Forelimb muscle (tissue), 1 donor: Measurements from ENCODE around the gene XPOT. TPM values are rescaled to one million over a fixed set of nuclear protein-coding genes. Genes with fewer than 3 reads are reported as not detected.

Experiments used
- DNase-seq: peaks from one replicate; pipeline ENCODE4 v3.0.0-alpha.2; 2013; ENCODE audit warnings: low read depth
- polyA plus RNA-seq: library from polyadenylated mRNA; unstranded; fragments of 120-200 nt; gene quantifications from one replicate; pipeline ENCODE4 v1.2.1, GENCODE V29; 2013; ENCODE audit not compliant: insufficient read length

Gene XPOT
- polyA plus RNA-seq, 1 donor: 34.4 TPM

DNA sequence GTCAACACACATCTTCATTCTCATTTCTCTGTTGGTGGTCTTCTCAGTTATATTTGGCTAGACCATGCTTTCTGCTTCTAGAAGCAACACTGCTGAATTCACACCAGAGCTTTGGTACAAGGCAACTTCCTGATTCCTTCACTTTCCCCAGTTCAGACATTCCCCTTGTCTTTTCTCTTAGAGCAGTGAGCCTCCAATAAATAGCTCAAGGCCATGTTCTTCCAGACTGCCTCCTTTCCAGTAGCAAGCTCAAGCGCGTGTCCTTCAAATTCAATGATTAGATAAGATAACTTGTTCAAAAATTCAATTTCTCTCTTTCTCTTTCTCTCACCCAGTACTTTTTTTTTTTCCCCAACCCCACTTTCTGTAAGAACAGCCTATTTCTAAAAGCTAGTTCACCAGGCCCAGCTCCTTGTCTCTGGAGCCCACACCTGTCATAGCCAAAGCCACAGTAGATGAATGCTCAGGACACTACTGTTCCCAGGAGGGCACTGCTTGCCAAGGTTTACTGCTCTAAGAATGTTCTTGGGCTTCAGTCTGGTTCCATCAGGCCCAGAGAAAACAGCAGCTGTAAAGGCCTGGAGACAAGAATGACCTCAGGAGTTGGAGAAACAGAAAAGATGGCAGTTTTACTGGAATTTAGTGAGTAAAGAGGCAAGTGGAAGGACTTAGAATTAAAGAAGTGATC lies 65.4 kb downstream of the XPOT start:
- DNase-seq: no peak

DNA sequence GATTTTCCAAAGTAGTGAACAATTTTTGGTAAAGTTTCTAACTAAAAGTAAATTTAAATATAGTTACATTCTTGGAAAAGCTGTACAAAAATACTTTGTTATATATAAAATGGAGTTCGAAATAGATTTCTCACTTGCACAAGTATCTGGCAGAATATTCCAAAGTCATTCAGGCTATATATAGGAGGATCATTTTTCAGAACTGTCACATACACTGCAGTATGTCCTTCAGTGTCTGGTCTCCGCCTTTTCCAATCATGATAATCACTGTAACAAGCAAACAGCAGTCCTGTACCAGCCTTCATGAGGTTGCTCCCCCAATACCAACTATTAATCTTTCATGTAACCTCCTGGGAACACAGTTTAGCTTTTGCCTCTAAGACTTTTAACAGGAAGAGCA lies 66.3 kb downstream of the XPOT start:
- DNase-seq: no peak

DNA sequence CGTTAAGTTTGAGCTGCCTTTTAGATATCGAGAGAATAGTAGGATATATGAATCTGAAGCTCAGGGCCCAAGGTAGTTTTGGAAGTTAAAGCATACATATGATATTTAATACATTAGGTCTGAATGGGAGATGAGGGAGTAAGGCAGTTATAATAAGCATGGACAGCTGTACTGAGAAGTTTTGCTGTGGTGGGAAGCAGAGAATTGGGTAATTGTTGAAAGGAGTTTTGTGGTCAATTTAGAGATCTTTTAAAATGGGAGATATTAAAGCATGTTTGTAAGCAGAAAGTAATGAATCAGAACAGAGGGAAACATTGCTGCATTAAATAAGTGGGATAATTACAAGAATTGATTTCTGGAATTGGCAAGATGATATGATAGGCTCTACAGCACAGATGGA lies 69.0 kb downstream of the XPOT start:
- no peak for DNase-seq

DNA sequence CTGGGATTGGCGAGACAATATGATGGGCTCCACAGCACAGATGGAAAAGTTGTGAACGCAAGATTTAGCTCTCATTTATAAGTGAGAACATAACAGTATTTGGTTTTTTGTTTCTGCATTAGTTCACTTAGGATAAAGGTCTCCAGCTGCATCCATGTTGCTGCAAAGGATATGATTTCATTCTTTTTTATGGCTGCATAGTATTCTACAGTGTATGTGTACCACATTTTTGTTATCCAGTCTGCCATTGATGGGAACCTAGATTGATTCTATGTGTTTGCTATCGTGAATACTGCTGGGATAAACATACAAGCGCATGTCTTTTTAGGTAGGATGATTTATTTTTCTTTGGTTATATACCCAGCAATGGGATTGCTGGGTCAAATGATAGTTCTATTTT lies 71.3 kb downstream of the XPOT start:
- DNase-seq: no peak

DNA sequence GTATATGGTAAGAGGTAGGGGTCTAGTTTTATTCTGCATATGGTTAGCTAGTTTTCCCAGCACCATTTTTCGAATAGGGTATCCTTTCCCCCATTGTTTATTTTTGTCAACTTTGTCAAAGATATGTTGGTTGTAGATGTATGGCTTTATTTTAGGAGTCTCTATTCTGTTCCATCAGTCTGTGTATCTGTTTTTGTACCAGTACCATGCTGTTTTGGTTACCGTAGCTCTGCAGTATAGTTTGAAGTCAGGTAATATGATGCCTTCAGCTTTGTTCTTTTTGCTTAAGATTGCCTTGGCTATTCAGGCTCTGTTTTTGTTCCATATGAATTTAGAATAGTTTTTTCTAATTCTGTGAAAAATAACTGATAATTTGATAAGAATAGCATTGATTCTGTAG lies 72.7 kb downstream of the XPOT start:
- no peak for DNase-seq

DNA sequence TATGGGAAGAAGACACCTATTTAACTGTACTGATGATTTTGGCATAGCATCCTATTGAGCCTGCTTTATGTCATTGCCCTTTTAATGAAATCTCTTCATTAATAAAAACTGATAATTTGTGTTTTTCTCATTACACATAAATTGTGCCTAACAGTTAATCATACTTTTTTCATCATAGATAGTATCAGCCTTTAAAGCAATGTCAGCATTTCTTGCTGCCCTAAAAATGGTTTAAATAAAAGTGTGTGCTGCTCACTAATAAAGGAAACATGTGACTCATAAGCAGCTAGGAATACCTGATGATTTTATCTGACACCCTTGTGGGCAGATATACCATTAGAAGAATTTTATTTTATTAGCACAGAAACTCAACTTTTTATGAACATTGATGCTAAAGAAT lies 74.5 kb downstream of the XPOT start:
- no peak for DNase-seq

DNA sequence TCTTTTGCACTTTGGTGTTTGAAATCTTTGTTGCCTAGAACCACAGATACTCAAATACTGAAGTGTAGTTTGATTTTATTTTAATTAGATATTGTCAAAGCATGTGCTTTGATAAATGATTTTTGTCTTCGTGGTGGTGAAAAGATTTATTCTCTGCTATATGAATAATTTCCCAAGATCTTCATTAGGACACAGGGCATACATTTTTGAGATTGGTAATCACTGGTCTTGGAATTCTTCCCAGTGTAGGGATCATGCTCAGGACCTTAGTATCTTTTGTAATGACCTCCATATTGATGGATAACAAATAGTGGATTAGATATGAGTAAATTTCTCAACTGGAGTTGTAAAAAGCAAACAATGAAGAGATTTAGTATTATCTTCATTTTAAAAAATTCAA lies 76.0 kb downstream of the XPOT start:
- DNase-seq: no peak

DNA sequence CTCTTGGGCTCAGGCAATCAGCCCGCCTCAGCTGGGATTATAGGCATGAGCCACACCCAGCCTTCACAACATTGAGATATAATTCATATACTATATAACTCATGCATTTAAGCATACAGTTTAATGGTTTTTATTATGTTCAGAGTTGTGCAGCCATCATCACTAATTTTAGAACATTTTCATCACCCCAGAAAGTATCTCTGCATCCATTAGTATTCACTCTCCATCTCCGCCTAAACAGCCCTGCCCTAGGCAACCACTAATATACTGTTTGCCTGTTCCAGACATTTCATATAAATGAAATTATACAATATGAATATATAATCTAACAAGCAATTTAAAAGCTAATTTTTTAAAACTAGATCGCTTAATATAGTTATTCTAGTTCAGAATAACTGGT lies 82.5 kb downstream of the XPOT start:
- no peak for DNase-seq

DNA sequence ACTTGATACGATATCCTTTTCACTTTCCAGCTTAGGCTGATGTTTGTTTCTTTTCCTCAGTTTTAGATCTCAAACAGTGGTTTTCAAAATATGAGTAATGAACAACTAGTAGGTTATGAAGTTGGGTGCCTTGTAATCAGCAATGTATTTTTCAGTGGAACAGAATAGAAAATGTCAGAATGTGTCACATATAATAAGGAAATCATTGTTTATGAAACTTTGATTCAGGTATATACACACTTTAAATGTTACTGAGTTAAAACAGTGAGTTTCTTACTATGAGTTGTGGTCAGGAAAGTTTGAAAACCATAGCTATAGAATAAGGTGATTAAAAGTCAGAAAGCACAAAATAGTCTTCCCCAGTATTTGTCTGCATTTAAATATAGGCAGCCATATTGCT lies 87.5 kb downstream of the XPOT start:
- no peak for DNase-seq

DNA sequence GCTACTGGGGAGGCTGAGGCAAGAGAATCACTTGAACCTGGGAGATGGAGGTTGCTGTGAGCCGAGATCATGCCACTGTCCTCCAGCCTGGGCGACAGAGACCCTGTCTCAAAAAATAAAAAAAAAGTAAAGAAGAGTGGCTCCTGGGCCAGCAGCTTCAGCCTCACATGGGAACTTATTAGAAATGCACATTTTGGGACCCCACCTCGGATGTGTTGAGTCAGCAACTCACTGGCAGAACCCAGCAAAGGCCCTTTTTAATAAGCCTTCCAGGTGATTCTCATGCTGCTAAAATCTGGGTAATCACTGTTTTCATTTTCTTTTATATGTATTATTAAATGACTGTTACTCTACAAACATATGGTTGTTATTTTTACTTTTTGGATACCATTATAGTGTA lies 89.3 kb downstream of the XPOT start:
- no peak for DNase-seq

DNA sequence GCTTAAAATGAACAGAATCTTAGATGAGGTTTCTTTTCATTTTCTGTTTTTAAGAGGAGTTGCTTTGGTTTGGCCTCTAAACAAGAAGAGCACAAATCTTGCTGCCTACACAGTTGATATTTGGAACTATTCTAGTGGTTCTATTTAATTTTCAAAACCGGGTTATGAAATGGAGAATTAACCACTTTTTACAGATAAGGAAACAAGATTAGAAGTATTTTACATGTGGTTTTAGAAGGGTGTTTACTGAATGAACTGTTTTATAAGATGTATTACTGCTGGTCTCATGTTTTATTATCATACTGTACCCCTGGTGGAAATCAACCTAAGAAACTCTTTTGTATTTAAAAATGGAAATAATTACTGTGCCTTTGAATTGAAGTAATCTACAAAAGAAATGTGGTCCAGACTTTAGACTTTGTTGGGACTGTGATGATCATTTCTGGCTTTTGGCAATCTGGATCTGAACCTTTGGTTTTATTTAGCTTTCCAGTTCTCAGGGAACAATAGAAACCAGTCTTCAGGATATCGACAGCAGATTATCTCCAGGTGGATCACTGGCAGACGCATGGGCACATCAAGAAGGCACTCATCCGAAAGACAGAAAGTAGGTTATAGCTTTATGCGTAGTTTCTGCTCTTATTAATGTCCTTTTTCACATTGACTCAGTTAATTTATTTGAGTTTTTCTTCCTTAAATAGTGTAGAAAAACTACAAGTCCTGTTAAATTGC lies 91.0 kb downstream of the XPOT start:
- no peak for DNase-seq

DNA sequence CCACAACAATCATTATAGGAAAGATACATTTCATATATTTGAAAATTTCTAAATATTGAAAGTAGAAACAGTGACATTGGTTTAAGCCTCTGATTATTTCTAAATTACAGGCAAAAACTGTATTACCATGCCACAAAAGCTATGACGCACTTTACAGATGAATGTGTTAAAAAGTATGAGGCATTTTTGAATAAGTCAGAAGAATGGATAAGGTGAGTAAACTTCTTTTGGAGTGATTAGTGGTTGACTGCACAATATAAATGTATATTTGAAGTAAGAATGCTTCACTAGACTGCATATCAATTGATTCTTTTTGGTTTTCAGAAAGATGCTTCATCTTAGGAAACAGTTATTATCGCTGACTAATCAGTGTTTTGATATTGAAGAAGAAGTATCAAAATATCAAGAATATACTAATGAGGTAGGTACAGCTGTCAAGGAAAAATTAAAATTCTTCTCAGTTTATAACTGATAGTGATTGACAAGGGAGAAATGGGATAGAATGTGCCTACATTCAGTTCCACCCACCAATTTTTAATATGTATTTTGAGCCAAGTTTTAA lies 92.7 kb downstream of the XPOT start:
- DNase-seq: no peak

DNA sequence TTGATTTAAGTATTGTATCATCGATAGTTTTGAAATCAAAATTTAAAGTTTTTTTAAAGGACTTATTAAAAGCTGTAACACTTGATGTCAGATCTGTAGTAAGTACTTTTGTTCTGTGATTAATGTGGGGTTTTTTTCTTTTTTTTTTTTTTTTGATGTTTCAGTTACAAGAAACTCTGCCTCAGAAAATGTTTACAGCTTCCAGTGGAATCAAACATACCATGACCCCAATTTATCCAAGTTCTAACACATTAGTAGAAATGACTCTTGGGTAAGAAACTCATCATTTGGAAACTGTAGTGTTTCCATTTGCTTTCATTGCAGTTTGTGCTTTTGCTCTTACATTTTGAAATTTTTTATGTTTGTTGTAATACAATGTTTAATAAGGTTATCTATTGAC lies 93.3 kb downstream of the XPOT start:
- DNase-seq: no peak

DNA sequence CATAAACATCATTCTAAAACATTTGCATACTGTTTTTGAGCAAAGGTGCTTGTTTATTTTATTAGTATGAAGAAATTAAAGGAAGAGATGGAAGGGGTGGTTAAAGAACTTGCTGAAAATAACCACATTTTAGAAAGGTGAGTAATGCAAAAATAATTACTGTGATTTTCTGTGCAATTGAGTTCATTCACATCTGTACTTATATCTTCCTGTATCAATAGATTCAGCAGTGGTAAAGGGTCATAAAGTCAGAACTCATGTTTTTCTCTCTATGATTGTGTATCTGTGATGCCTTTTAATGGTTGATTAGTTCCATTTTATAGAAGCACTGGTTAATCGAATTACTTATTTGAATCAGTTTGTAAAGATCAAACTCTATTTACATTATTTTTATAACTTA lies 93.7 kb downstream of the XPOT start:
- no peak for DNase-seq

DNA sequence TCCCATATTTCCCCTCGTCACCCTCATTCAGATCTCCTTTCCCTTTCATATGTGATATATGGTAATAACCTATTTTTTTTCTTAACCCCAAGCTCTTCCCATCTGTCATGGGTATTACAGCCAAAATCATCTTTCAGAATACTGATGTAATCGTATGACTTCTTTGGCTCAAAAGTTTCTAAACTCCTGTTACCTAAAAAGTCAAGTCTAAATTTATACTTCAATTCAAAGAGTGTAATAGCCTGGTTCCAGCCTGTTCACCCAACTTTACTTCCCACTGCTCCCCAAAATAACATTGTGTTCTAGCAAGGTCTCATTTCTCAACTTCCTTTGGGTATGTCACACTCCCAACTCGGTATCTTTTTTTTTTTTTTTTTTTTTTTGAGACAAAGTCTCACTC lies 96.2 kb downstream of the XPOT start:
- no peak for DNase-seq

Other genes with a start within 250 kb of the XPOT start
- gene KICS2, start 182.1 kb upstream of the XPOT start, polyA plus RNA-seq: 3.1 TPM
- gene C12orf56, start 13.6 kb upstream of the XPOT start, polyA plus RNA-seq: 1.2 TPM
- 15.9 TPM for gene TBK1, start 47.7 kb downstream of the XPOT start, polyA plus RNA-seq
- gene RASSF3, start 206.1 kb downstream of the XPOT start, polyA plus RNA-seq: 51.3 TPM